ENCODE measurements around the gene OR56A5. TPM values are rescaled to one million over a fixed set of nuclear protein-coding genes. Genes with fewer than 3 reads are reported as not detected.
"Not testable (repeated sequence)": the region's sequence is repeated elsewhere in the genome, so short reads cannot be mapped to it uniquely, and the experiment has no call there.

The OR56A5 gene
- total RNA-seq, 4 donors from 2014 or later, result not detected

DNA sequence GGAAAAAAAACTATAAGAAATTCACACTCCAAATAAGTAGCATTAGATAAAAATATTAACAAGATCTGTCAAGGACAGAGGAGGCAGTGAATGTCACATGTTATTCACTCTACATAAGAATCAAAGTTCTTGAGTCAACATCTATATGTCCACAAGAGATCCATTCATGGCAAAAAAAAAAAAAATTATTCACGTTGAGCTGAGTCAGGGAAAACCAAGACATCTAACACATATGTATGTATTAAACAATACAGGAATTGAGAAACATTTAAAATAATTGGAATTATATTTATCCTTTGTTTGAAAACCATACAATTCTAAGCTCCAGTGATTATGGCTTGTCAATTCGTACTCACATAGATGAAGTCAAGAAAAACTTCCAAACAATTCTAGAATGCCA lies 1.3 kb downstream of the OR56A5 start:
- intact Hi-C loops (cut with DNase I; ENCODE audit: low total_unique reads), result loop anchor here (1.0 to 10.0 kb wide), 2 partner anchors 8 to 1508 kb away; no protein-coding TSS in a partner anchor
- Histone ChIP-seq H3K36me3 (no peaks in the 10 kb centered on the region), H3K4me3 (no peak overlapping the region), H3K27me3 (no peaks in the 10 kb centered on the region), H3K9me3 (peaks cover 0 to under 1% of the 10 kb centered on the region in 2 donors), H3K27ac (no peak overlapping the region), H3K4me1 (no peaks in the 10 kb centered on the region)
- no peak for DNase-seq
- 56 to 73% methylated on average over 2 of the region's 2 CpGs for WGBS, 2 donors (ENCODE audit: low coverage in 1 of 2)
- TF ChIP-seq POLR2A (IDR thresholded peaks at IDR 0.05) (no peak), EP300 (IDR thresholded peaks at IDR 0.05; ENCODE audit: low read depth) (no peak), POLR2AphosphoS5 (IDR thresholded peaks at IDR 0.05) (no peak)
- TF ChIP-seq, protein P1, sequence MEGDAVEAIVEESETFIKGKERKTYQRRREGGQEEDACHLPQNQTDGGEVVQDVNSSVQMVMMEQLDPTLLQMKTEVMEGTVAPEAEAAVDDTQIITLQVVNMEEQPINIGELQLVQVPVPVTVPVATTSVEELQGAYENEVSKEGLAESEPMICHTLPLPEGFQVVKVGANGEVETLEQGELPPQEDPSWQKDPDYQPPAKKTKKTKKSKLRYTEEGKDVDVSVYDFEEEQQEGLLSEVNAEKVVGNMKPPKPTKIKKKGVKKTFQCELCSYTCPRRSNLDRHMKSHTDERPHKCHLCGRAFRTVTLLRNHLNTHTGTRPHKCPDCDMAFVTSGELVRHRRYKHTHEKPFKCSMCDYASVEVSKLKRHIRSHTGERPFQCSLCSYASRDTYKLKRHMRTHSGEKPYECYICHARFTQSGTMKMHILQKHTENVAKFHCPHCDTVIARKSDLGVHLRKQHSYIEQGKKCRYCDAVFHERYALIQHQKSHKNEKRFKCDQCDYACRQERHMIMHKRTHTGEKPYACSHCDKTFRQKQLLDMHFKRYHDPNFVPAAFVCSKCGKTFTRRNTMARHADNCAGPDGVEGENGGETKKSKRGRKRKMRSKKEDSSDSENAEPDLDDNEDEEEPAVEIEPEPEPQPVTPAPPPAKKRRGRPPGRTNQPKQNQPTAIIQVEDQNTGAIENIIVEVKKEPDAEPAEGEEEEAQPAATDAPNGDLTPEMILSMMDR (IDR thresholded peaks at IDR 0.05), result no peak
- in situ Hi-C loops (cut with MboI; ENCODE audit: low pct_ligation_motif_present in 1 of 4, low pct_unique_long_range_greater_than_20kb in 1 of 4, low sequenced_read_pairs in 3 of 4), result no loop called here

DNA sequence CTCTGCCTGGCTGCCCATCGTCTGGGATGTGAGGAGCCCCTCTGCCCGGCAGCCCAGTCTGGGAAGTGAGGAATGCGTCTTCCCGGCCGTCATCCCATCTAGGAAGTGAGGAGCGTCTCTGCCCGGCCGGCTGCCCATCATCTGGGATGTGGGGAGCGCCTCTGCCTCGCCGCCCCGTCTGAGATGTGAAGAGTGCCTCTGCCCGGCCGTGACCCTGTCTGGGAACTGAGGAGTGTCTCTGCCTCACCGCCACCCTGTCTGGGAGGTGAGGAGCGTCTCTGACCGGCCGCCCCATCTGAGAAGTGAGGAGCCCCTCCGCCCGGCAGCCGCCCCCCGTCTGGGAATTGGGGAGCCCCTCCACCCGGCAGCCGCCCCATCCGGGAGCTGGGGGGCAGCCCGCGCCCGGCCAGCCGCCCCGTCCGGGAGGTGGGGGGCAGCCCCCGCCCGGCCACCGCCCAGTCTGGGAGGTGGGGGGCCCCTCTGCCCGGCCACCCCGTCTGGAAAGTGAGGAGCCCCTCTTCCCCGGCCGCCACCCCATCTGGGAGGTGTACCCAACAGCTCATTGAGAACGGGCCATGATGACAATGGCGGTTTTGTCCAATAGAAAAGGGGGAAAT lies 7.5 kb downstream of the OR56A5 start:
- intact Hi-C loops (cut with DNase I; ENCODE audit: low total_unique reads), result loop anchor here (10.0 kb wide), 1 partner anchor 1514 kb away; no protein-coding TSS in a partner anchor
- 89% methylated on average over 35 of the region's 40 CpGs; no CpG with 5 or more reads in 1 of the 2 donors for WGBS, 2 donors (ENCODE audit: low coverage in 1 of 2)
- H3K36me3 ChIP-seq; H3K27ac ChIP-seq; in situ Hi-C loops (cut with MboI; ENCODE audit: low pct_ligation_motif_present in 1 of 4, low pct_unique_long_range_greater_than_20kb in 1 of 4, low sequenced_read_pairs in 3 of 4); H3K4me3 ChIP-seq; H3K27me3 ChIP-seq; H3K9me3 ChIP-seq; DNase-seq; H3K4me1 ChIP-seq: not testable (repeated sequence)

DNA sequence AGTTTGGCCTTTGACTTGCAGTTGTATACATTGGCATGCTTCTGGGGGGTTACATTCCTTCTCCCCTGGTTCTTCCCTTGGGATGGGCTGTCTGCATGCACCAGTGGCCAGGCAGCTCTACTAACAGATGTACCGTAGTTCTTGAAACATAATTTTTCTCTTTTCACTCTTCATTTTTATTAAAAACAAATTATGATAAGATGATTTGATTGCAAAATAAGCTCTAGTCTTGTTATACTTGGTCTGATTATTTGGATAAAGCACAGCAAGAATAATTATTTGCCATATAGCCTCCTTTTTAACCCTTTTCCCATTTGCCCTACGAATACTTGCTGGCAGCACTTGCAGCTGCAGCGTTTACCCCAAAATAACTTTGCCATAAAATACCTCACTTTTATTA lies 12.7 kb downstream of the OR56A5 start:
- H3K4me3 ChIP-seq, result no peak overlapping the region
- H3K4me1 ChIP-seq, result no peaks in the 10 kb centered on the region
- intact Hi-C loops (cut with DNase I; ENCODE audit: low total_unique reads) (no loop called here), in situ Hi-C loops (cut with MboI; ENCODE audit: low pct_ligation_motif_present in 1 of 4, low pct_unique_long_range_greater_than_20kb in 1 of 4, low sequenced_read_pairs in 3 of 4) (no loop called here)
- no peak for TF ChIP-seq POLR2AphosphoS5 (IDR thresholded peaks at IDR 0.05)
- TF ChIP-seq EP300 (IDR thresholded peaks at IDR 0.05; ENCODE audit: low read depth), result no peak
- no peak for TF ChIP-seq POLR2A (IDR thresholded peaks at IDR 0.05)
- TF ChIP-seq, protein P1 (IDR thresholded peaks at IDR 0.05), result no peak
- WGBS, 2 donors (ENCODE audit: low coverage in 1 of 2), result 85 to 86% methylated on average over 3 of the region's 3 CpGs
- H3K27ac ChIP-seq, result no peak overlapping the region
- H3K27me3 ChIP-seq, result no peaks in the 10 kb centered on the region
- H3K36me3 ChIP-seq, result no peaks in the 10 kb centered on the region
- DNase-seq, result no peak
- peaks cover 0 to 7% of the 10 kb centered on the region in 2 donors for H3K9me3 ChIP-seq

DNA sequence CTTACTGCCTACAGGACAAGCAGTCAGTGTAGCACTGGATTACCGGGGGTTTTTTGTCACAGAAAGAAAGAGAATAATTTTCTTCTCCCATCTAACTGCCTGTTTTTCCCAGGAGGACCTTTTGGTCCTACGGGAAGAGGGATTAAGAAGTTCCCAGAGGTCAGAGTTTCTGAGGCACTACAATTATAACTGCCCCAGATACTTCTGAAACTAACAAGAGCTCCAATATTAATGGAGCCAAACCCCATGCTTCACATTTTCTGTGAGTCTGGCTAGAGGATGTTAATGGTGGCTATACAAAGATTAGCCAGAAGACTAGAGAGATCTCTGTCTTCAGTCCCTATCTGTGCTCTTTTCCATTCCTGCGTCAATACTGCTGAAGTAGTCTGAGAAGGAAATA lies 26.3 kb downstream of the OR56A5 start, which contains the start of gene OR56A3:
OR56A3 (plus strand) TSS at position 301 of the 400 bp plus-strand sequence. CDS start 5,096 bp downstream, outside the sequence.
- Histone ChIP-seq H3K9me3 (no peaks in the 10 kb centered on the region), H3K27me3 (no peaks in the 10 kb centered on the region), H3K4me1 (no peaks in the 10 kb centered on the region), H3K4me3 (no peak within 1 kb of the TSS), H3K27ac (no peak within 1 kb of the TSS), H3K36me3 (no peaks in the 10 kb centered on the region)
- no peak for DNase-seq
- in situ Hi-C loops (cut with MboI; ENCODE audit: low pct_ligation_motif_present in 1 of 4, low pct_unique_long_range_greater_than_20kb in 1 of 4, low sequenced_read_pairs in 3 of 4), result no loop called here
- TF ChIP-seq POLR2A (IDR thresholded peaks at IDR 0.05) (no peak), EP300 (IDR thresholded peaks at IDR 0.05; ENCODE audit: low read depth) (no peak), POLR2AphosphoS5 (IDR thresholded peaks at IDR 0.05) (no peak)
- TF ChIP-seq, protein P1 (IDR thresholded peaks at IDR 0.05), result no peak
- intact Hi-C loops (cut with DNase I; ENCODE audit: low total_unique reads), result no loop called here
- WGBS, 2 donors (ENCODE audit: low coverage in 1 of 2), result 65 to 74% methylated on average over 3 of the region's 3 CpGs

DNA sequence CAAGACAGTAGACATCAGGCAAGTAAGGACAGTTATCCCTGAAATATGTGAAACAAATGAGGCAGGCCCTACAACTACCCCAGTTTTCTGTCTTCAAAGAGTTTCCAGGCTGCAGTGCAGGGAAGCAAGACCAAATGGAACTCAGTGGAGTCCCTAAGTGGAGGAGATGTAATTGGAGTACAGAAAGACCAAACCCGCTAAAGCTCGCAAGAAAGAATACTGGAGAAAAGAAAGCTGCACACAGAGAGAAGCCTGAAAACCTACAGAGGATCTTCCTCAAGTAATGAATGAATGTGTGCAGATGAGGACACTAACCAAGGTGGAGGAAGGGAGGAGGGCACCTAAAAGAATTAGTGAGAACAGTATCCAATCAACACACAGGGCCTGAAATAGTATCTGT lies 27.5 kb downstream of the OR56A5 start:
- H3K36me3 ChIP-seq, result no peaks in the 10 kb centered on the region
- WGBS, 2 donors (ENCODE audit: low coverage in 1 of 2), result 93 to 94% methylated on average over 2 of the region's 2 CpGs
- in situ Hi-C loops (cut with MboI; ENCODE audit: low pct_ligation_motif_present in 1 of 4, low pct_unique_long_range_greater_than_20kb in 1 of 4, low sequenced_read_pairs in 3 of 4), result no loop called here
- no peaks in the 10 kb centered on the region for H3K9me3 ChIP-seq
- no peak overlapping the region for H3K27ac ChIP-seq
- no peaks in the 10 kb centered on the region for H3K27me3 ChIP-seq
- TF ChIP-seq POLR2AphosphoS5 (IDR thresholded peaks at IDR 0.05) (no peak), POLR2A (IDR thresholded peaks at IDR 0.05) (no peak), EP300 (IDR thresholded peaks at IDR 0.05; ENCODE audit: low read depth) (no peak)
- TF ChIP-seq, protein P1 (IDR thresholded peaks at IDR 0.05), result no peak
- DNase-seq, result no peak
- no peaks in the 10 kb centered on the region for H3K4me1 ChIP-seq
- intact Hi-C loops (cut with DNase I; ENCODE audit: low total_unique reads), result no loop called here
- H3K4me3 ChIP-seq, result no peak overlapping the region
